GDM1 (cell line): ENCODE measurements around the gene LEFTY2.
"Not testable (repeated sequence)": the region's sequence is repeated elsewhere in the genome, so short reads cannot be mapped to it uniquely, and the experiment has no call there.

Experiments used
- DNase-seq: peaks from one replicate; lab custom pipeline; 2025; lab: John Stamatoyannopoulos, UW

LEFTY2 gene

DNA sequence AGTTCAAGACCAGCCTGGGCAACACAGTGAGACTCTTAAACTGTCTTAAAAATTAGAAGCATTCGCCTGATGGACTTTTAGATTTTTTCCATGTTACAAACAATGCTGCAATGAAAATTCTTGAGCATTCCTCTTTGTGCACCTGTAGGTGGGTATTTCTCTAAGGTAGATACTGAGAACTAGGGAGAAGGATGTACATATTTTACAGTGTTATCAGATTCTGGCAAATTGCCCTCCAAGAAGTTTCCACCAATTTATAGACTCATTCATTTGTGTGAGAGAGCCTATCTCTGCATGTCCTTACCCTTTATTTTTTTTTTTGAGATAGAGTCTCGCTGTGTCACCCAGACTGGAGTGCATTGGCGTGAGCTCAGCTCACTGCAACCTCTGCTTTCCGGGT, 12.3 kb upstream of the LEFTY2 start:
- no peak for DNase-seq

DNA sequence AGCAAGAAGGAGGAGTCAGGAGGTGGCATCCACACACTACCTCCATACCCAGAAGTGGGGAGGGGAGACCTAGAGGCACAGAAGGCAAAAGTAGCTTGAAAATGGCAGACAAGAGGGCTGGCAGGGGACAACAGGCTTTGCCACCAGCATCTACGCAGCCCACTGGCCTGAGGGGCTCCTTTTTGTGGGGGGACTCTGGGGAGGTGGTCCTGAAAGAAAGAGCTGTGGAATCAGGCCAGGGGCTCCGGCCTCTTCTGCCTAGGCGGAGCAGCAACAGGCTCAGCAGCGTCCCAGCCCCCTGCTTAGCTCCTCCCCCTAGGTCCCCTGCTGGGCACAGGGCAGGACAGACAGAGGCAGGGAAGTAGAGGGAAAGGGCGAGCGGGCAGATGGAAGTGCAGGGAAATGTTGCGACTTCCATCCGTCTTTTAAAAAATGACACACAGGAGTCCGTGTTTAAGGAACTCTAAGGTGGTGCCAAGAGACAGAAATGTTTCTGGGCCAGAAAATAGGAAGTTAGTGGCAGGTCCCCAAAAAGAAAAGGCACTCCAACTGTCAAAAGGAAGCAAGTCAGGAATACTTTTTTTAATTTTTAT, 10.0 kb upstream of the LEFTY2 start:
- peak; percentile 59 for DNase-seq

DNA sequence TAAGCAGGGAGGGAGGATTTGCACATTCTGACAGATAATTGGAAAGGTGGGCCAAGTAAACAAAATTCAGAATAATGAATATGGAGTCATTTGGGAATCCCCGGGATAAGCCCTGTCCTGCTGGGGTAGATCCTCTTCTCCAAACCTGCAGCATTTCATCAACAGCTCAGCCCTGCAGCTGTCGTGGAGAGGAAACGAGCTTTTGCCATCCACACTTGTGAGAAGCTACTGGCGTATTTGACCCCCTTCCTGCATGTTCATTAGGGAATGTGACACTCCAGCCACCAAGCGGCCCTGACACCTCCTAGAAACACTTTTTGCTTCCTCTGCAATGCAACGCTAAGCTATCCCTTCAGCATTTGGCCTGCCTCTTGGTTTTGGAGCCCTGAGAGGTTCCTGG, 8.0 kb upstream of the LEFTY2 start:
- DNase-seq: no peak

DNA sequence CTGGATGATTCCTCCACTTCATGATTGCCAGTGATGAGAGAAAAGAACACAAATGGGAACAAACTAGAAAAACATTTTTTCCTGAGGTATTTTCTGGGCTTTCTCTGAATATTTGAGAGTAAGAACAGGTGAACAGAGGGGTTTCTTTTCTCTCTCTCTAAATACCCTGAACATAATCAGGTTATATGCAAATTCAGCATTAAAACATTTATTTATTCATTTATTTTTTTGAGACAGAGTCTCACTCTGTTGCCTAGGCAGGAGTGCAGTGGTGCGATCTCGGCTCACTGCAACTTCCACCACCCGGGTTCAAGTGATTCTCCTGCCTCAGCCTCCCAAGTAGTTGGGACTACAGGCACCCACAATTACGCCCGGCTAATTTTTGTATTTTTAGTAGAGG, 5.8 kb upstream of the LEFTY2 start:
- DNase-seq: no peak

DNA sequence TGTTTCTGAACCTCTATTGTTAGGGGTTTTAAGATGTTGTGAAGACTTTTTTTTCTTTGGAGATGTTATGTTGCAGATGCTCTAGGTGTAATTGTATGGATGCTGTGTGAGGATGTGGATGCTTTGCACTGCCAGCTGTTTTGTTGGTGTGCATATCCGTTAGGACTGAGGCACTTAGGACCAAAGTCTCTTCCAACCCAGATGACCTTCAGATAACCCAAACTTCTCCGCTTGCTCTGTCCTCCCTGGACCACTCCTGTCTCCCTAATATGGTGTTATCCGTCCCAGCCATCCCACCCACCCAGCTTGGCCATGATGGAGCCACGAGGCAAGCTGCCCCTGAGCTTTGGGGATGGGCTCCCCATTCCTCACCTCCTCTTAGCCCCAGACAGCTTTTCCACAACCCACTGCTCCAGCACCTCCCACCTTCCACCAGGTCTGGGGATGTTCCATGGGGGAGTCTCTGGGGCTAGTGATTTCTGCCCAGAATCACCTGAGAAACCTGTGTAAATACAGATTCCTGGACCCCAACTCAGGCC, 5.1 kb upstream of the LEFTY2 start:
- DNase-seq: no peak

DNA sequence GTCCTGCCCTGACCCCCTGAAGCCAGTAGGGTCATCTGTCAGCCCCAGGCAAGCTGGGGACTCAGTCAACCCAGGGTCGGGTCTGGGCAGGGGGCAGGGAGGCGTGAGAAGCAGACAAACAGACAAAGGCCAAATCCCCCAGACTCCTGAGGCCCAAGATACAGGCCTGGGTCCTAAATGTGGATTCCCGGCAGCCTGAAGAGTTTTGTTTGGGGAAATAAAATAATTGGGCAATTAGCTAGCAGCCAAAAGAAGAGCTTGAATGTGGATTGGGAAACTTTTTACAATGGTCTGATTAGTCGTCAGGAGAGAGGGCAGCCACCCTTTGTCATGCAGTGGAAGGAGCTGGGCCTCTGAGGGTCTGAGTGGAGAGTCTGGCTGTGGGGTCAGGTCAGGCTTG, 4.5 kb upstream of the LEFTY2 start:
- DNase-seq: no peak

DNA sequence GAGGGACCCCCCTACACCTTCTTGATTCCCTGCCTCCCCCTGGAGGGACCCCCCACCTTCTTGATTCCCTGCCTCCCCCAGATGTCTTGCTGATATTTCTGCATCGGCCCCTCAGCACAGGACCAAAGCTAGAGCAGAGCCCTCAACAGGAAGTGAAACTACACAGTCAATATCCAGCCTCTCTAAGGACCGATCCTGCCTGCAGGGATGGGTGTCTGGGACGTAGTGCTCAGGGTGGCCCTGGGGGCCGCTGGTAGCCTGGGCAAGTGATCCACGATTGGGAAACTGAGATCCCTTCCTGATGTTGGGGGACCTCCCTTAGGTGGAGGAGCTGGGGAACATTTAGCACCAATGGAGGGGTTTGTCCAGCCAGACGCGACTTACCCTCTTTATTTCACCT, 3.9 kb upstream of the LEFTY2 start:
- no peak for DNase-seq

DNA sequence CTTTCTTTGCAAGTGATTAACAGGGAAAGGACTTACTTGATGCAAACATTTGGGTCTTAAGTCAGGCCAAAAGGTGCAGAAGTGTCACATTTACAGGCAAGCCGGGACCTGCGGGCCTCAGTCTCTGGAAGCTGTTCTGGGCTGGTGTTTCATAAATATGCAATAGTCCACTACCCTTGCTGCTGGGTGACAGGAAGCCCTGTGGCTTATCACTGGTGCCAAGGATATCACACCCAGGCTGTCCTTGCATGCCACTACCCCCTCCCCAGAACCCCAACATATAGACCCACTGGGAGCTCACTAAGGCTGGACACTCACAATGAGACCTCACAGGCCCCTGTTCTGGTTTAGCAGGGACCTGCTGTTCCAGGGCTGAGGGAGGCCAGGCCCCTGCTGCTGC, 3.4 kb upstream of the LEFTY2 start:
- DNase-seq: no peak

DNA sequence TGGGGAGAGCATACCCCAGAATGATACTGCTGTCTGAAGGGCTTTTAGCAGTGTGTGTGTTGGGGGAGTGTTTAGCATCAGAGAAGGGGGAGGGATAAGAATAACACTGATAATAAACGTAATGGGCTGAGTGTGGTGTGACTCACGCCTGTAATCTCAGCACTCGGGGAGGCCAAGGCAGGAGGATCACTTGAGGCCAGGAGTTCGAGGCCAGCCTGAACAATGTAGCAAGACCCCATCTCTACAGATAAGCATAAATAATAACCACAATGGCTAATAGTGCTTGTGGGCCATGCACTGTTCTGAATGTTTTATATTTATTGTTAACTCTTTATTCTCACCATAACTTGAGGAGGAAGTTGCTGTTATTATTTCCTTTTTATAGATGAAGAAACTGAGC, 2.6 kb upstream of the LEFTY2 start:
- no peak for DNase-seq

DNA sequence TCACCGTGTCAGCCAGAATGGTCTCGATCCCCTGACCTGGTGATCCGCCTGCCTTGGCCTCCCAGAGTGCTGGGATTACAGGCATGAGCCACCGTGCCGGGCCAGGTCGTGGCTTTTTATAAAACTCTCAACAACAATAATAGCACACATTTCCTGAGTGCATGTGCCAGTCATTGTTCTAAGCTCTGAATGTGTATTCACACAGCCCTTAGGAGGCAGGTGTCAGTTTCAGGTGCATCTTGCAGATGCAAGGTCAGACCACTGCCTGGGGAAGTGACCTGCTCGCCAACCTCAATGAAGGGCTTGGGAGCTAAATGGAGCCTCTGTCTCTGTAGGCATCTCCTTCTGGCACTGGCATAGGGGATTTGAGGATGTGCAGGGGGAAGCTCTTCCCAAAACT, 1.6 kb upstream of the LEFTY2 start:
- no peak for DNase-seq

DNA sequence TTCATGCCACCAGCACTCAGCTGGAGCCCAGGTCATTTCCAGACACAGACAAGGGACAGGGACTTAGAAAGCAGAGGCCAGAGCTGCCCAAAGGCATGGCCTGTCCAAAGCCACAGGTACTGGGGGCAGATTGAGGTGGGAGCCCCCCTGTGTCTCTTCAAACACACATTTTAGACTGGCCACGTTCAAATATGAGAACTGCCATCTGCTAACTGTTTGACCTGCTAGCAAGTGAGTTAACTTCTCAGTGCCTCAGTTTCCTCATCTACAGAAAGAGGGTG, 862 bp upstream of the LEFTY2 start:
- DNase-seq: no peak

DNA sequence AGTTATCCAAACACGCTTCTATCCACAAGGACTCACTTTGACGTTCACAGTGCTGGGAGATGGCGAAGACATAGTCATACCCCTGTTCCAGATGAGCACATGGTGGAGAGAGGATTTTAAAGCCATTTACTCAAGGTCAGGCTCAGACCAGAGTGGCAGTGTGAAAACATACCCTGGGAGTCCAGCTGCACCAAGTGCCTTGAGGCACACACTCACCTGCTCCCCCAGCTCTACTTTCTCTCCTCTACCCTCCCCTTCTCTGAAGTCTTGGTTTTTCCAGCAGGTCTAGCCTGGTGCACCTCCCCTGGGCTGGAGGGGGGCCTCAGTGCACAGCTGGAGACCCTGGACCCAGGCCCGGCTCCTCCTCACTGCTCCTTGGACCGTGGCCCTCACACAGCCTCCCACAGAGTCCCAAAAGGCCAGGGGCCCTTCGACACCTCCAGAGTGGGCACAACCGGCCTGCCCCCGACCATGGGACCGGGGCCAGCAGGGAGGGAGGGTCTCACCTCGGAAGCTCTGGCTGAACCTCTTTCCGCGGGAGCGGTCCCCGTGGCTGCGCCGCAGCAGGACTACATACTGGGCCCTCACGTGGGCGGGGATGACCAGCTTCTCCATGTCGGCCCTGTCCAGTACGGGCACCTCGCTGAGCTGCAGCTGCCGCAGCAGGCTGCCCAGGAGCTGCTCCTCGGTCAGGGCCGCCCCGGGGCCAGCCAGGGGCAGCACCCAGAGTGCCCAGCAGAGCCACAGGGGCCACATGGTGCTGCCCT, 452 bp downstream of the LEFTY2 start:
- no peak for DNase-seq

DNA sequence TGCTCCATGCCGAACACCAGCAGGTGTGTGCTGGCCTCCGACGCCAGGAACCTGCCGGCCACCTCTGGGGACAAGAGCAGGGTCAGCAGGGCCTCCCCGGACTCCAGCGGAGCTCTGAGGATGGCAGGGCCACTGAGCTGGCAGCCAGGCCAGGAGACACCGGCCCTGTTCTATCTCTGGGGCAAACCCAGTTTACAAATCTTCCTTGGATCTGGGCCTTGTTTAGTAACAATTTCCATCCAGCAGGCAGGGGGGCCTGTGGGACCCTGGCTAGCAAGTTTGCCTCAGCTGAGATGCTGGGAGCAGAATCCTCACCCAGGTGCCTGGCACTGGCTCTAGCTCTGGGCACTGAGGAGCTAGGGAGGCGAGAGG, 1.1 kb downstream of the LEFTY2 start:
- DNase-seq: not testable (repeated sequence)

DNA sequence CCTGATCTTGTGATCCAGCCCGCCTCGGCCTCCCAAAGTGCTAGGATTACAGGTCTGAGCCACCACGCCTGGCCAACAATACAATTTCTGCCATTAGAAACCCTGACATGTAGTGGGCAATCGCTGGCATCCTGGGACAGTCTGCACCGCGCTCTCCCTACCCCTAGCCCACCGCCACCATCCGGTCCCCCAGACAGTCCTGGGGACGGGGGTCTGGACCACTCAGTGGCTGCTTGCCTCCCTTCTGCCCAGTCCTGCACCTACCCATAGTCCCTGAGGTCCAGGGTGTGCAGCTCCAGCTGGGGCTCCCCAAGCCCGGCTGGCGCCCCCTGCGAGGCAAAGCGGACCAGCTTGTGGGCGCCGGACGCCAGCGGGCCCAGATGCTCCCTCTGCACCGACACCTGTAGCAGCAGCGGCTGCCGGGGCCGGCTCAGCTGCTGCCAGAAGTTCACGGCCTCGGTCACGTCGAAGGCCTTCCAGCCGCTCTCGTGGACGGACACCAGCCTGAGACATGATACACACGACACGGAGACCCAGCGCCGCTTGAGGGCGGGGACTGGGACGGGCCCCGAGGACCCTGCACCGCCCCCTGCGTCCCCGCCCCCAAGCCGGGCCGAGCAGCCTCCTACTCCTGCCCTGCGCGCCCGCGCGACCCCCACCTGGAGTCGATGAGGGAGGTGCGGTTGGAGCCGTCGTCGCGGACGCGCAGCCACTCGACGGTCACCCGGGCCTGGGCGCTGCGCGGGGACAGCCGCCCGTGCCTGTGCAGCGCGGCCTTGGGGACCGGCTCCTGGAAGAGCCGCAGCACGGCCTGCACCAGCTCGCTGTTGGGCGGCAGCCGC, 1.7 kb downstream of the LEFTY2 start:
- not testable (repeated sequence) for DNase-seq

DNA sequence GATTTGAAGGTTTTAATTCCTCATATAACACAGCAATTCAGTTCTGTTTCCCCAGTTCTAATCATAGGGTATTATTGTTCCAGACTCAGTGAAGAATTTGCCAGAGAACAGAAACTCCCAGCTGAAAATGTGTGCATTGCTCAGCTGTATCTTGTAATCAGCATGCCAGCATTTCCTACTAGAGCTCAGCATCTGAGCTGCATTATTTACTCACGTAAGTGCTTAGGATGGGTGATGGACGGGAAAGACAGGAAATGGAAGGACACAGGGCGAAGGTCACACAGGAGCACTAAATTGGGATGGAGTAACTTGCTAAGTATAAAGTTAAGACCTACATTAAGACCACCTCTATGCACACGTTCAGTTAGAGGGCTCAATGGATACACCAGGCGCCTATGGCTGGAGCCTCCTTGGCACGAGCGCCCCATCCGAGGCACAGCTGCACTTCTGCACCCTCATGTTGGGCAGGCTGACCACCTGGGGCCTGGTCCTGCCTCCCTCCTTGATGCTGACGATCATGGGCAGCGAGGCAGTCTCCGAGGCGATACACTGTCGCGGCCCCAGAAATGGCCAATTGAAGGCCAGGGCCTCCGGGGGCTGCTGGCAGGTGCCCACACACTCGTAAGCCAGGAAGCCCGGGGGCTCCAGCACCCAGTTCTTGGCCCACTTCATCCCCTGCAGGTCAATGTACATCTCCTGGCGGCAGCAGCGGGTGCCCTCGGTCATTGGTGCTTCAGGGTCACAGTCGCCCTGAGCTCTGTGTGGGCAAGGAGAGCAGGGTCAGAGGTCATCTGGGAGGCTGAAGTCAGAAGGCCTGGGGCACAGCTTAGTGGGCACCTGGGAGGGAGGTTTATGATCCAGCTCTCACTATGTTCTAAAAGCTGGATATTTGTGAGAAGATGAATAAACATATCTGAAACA, 3.7 kb downstream of the LEFTY2 start:
- DNase-seq: no peak

DNA sequence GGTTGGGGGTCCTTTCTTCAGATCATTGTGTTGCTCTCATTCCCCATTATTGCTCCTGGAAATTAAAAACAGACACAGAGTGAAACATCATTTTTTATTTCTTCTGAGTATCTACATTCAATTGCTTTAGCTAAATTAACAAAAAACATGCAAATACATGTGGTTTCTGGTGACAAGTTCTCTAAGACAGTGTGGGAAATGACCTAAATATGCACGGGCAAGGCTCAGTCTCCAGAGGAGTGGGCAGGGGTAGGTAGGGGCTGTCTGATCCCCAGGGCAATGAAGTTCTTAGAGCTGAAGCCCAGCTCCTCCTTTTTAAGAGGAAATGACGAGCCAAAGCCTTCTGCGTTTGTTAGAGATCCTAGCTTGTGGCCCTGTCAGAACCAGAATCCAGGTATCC, 4.5 kb downstream of the LEFTY2 start:
- DNase-seq: no peak

DNA sequence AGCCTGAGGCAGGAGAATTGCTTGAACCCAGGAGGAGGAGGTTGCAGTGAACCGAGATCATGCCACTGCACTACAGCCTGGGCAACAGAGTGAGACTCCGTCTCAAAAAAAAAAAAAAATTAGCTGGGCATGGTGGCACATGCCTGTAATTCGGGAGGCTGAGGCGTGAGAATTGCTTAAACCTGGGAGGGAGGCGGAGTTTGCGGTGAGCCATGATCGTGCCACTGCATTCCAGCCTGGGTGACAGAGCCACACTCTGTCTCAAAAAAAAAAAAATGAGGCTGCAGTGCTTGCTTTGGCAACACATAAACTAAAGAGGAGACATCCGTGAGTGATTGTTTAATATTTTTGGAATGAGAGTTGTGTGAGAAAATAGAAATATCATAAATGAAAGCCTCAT, 4.9 kb downstream of the LEFTY2 start:
- DNase-seq: not testable (repeated sequence)

DNA sequence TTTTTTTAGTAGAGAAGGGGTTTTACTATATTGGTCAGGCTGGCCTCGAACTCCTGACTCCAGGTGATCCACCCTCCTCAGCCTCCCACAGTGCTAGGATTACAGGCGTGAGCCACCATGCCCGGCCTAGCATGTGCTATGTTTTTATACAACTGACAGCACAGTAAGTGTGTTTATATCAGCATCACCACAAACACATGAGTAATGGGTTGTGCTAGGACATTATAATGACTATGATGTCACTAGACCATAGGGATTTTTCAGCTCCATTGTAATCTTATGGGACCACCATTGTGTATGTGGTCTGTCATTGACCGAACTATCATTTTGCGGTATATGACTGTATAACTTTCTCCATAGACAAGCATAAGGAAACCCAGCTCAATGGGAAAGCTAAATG, 6.3 kb downstream of the LEFTY2 start:
- no peak for DNase-seq

DNA sequence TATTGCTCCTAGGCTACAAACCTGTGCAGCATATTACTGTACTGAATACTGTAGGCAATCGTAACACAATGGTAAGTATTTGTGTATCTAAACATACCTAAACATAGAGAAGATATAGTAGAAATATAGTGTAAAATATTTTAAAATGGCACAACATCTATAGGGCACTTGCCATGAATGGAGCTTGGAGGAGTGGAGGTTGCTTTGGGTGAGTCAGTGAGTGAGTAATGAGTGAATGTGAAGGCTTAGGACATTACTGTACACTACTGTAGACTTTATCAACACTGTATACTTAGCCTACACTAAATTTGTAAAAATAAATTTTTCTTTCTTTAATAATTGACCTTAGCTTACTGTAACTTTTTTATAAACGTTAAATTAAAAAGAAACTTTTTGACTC, 7.9 kb downstream of the LEFTY2 start:
- DNase-seq: no peak

DNA sequence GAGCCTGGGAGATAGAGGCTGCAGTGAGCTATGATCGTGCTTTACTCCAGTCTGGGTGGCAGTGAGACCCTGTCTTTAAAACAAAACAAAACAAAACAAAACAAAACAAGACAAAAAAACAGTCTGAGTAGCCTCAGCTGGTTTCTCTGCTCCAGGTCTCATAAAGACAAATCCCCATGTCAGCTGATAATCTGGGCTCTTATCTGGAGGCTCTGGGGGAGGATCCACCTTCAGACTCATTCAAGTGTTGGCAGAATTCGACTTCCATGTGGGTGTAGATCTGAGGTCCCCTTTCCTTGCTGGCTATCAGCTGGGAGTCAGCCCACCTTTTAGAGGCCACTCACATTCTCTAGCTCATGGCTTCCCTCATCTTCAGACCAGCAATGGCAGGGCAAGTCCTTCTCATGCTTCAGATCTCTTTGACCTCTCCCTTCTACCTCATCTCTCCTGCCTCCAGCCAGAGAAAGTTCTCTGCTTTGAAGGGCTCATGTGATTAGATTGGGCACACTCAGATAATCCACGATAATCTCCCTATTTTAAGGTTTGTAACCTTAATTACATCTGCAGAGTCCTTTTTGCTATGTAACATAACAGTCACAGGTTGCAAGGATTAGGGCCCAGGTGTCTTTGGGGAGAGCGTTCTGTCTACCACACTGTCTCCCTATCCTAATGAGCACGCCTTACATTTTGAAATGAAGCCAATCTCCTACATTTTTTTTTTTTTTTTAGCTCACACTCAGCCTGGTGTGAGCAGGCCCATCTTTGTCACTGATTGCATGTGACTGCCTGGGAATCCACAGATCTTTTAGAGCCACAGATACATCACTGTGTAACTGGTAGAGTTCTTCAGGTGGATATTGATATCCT, 9.5 kb downstream of the LEFTY2 start:
- no peak for DNase-seq

DNA sequence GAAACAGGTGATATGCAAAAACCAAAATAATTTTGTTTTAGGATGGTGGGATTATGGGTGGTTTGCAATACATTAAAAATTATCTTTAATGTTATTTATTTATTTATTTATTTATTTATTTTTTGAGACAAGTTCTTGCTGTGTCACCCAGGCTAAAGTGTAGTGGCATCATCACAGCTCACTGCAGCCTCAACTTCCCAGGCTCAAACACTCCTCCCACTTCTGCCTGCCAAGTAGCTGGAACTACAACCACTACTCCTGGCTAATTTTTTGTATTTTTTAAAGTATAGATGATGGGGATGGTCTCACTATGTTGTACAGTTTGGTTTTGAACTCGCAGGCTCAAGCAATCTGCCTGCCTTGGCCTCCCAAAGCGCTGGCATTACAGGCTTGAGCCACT, 10.5 kb downstream of the LEFTY2 start:
- DNase-seq: no peak
